ENCODE data around the gene LRRFIP1. TPM values are rescaled to one million over a fixed set of nuclear protein-coding genes. Genes with fewer than 3 reads are reported as not detected.

Gene LRRFIP1
- total and polyA plus RNA-seq, 2 of the 13 experiments (the other 11 are each of a cell fraction or from before 2014, with no cell fraction given), result 15.9 to 40.5 TPM

DNA sequence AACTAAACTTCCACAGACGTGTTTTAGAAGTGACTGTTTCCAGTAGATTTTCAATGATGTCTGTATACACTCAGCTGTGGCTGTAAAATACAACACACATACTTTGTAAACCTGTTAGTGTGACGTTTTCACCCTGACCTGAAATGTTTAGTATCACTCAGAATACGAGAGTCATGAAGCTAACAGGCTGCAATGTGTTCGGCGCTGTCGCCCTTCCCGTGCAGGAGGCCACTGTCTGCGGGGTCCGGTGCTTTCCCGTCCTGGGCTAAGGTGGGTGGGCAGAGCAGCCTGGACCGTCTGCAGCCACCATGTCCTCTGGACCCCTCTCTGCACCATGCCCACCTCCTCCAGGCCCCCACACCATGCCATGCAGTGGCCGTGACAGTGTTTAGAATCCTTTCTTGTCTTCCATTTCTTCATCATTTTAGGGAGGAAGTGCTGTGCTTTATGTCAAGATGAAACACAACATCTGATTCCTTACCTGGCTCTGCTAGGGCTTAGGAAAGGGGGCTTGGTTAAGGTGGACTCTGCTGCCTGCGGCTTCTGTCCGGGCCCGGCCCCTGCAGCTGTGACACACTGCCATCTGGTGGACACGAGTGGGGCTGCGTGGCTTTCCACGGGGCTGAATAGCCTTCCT is 117.3 kb downstream of the LRRFIP1 start (continued):
- TF ChIP-seq KMT2A (CRISPR knock-in tag; IDR thresholded peaks at IDR 0.05) (peak; percentile 43; the same call in 1 of the 2 replicates), LCORL (IDR thresholded peaks at IDR 0.05) (no peak), LCORL (CRISPR knock-in tag; IDR thresholded peaks at IDR 0.05) (no peak; the same call in 1 of the 2 replicates), RARA (CRISPR knock-in tag; IDR thresholded peaks at IDR 0.05) (peak; percentile 42; the same call in 1 of the 2 replicates), DNMT1 (CRISPR knock-in tag; IDR thresholded peaks at IDR 0.05) (peak; percentile 97), SMAD1 (CRISPR knock-in tag; IDR thresholded peaks at IDR 0.05; ENCODE audit: borderline replicate concordance, low read depth) (peak; percentile 94; the same call in 1 of the 2 replicates), EP300 (IDR thresholded peaks at IDR 0.05; ENCODE audit: low read depth in 2 of 2, low read length in 2 of 2) (no peak), EP300 (CRISPR knock-in tag; IDR thresholded peaks at IDR 0.05; ENCODE audit: borderline replicate concordance) (no peak), MZF1 (CRISPR knock-in tag; IDR thresholded peaks at IDR 0.05; ENCODE audit: borderline replicate concordance) (no peak), GPBP1L1 (CRISPR knock-in tag; IDR thresholded peaks at IDR 0.05) (no peak), ZNF781 (CRISPR knock-in tag; IDR thresholded peaks at IDR 0.05; ENCODE audit: borderline replicate concordance, not compliant biosample characterization) (no peak), ZNF773 (CRISPR knock-in tag; IDR thresholded peaks at IDR 0.05; ENCODE audit: borderline replicate concordance) (no peak), BRD4 (CRISPR knock-in tag; IDR thresholded peaks at IDR 0.05) (no peak), RBM39 (IDR thresholded peaks at IDR 0.05; ENCODE audit: low read depth, low read length, poor library complexity, severe bottlenecking) (no peak), SP5 (CRISPR knock-in tag; IDR thresholded peaks at IDR 0.05; ENCODE audit: borderline replicate concordance, low read depth) (0 out of 2 replicates have a peak, but pooled peaks have one; percentile 9), ZNF432 (CRISPR knock-in tag; IDR thresholded peaks at IDR 0.05; ENCODE audit: borderline replicate concordance) (no peak), PAF1 (CRISPR knock-in tag; IDR thresholded peaks at IDR 0.05) (no peak), ZNF468 (CRISPR knock-in tag; IDR thresholded peaks at IDR 0.05) (no peak), ZNF747 (CRISPR knock-in tag; IDR thresholded peaks at IDR 0.05; ENCODE audit: borderline replicate concordance) (peak; percentile 26; the same call in 1 of the 2 replicates), SRSF4 (IDR thresholded peaks at IDR 0.05; ENCODE audit: low read depth, low read length, poor library complexity, severe bottlenecking) (no peak), ASH2L (IDR thresholded peaks at IDR 0.05; ENCODE audit: insufficient read length, low read depth, low read length) (no peak), EED (CRISPR knock-in tag; IDR thresholded peaks at IDR 0.05) (peak; percentile 77; the same call in 1 of the 2 replicates), ZNF607 (CRISPR knock-in tag; IDR thresholded peaks at IDR 0.05; ENCODE audit: borderline replicate concordance) (peak; percentile 85), ZNF12 (CRISPR knock-in tag; IDR thresholded peaks at IDR 0.05) (no peak)
- TF ChIP-seq, protein P1, sequence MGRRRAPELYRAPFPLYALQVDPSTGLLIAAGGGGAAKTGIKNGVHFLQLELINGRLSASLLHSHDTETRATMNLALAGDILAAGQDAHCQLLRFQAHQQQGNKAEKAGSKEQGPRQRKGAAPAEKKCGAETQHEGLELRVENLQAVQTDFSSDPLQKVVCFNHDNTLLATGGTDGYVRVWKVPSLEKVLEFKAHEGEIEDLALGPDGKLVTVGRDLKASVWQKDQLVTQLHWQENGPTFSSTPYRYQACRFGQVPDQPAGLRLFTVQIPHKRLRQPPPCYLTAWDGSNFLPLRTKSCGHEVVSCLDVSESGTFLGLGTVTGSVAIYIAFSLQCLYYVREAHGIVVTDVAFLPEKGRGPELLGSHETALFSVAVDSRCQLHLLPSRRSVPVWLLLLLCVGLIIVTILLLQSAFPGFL (CRISPR knock-in tag; IDR thresholded peaks at IDR 0.05), result no peak
- TF ChIP-seq, protein P2, sequence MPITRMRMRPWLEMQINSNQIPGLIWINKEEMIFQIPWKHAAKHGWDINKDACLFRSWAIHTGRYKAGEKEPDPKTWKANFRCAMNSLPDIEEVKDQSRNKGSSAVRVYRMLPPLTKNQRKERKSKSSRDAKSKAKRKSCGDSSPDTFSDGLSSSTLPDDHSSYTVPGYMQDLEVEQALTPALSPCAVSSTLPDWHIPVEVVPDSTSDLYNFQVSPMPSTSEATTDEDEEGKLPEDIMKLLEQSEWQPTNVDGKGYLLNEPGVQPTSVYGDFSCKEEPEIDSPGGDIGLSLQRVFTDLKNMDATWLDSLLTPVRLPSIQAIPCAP (CRISPR knock-in tag; IDR thresholded peaks at IDR 0.05; ENCODE audit: low read depth), result no peak
- TF ChIP-seq, protein P3, sequence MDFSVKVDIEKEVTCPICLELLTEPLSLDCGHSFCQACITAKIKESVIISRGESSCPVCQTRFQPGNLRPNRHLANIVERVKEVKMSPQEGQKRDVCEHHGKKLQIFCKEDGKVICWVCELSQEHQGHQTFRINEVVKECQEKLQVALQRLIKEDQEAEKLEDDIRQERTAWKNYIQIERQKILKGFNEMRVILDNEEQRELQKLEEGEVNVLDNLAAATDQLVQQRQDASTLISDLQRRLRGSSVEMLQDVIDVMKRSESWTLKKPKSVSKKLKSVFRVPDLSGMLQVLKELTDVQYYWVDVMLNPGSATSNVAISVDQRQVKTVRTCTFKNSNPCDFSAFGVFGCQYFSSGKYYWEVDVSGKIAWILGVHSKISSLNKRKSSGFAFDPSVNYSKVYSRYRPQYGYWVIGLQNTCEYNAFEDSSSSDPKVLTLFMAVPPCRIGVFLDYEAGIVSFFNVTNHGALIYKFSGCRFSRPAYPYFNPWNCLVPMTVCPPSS (IDR thresholded peaks at IDR 0.05), result no peak

Data from HepG2 (cell line).